ENCODE data around the gene ELMO2.
"Not testable (repeated sequence)": the region's sequence is repeated elsewhere in the genome, so short reads cannot be mapped to it uniquely, and the experiment has no call there.

Gene ELMO2

GRCh38 chr20:46396052-46396740 lies 10.2 kb downstream of the ELMO2 start:
- FAIRE-seq (no peak), DNase-seq (ENCODE audit: insufficient read length, low spot score) (no peak)
- TF ChIP-seq POLR2AphosphoS5 (IDR thresholded peaks at IDR 0.05; ENCODE audit: low read depth, low read length): no peak
- TF ChIP-seq SPI1 (IDR thresholded peaks at IDR 0.05; ENCODE audit: low read depth, low read length): no peak
- TF ChIP-seq POLR2A (IDR thresholded peaks at IDR 0.05; ENCODE audit: low read depth, low read length): no peak
- no peak for TF ChIP-seq PAX5 (IDR thresholded peaks at IDR 0.05; ENCODE audit: insufficient read depth, low read length, severe bottlenecking)
- TF ChIP-seq POU2F2 (IDR thresholded peaks at IDR 0.05; ENCODE audit: low read depth, low read length): no peak
- TF ChIP-seq TAF1 (IDR thresholded peaks at IDR 0.05; ENCODE audit: low read depth, low read length): no peak

- DNase-seq (ENCODE audit: insufficient read length, low spot score): no peak
- no peak for TF ChIP-seq POLR2A (IDR thresholded peaks at IDR 0.05; ENCODE audit: low read depth, low read length)
- FAIRE-seq: no peak
Measured at GRCh38 chr20:46394872-46395760, 11.3 kb downstream of the ELMO2 start.

- TF ChIP-seq PAX5 (IDR thresholded peaks at IDR 0.05; ENCODE audit: insufficient read depth, low read length, severe bottlenecking) (no peak), POLR2A (IDR thresholded peaks at IDR 0.05; ENCODE audit: low read depth, low read length) (no peak), POLR2AphosphoS5 (IDR thresholded peaks at IDR 0.05; ENCODE audit: low read depth, low read length) (no peak), POU2F2 (IDR thresholded peaks at IDR 0.05; ENCODE audit: low read depth, low read length) (no peak)
- FAIRE-seq (no peak), DNase-seq (ENCODE audit: insufficient read length, low spot score) (no peak)
Measured at GRCh38 chr20:46393967-46394366, 12.4 kb downstream of the ELMO2 start.

- TF ChIP-seq POLR2AphosphoS5 (IDR thresholded peaks at IDR 0.05; ENCODE audit: low read depth, low read length) (no peak), TAF1 (IDR thresholded peaks at IDR 0.05; ENCODE audit: low read depth, low read length) (no peak), POLR2A (IDR thresholded peaks at IDR 0.05; ENCODE audit: low read depth, low read length) (no peak), POU2F2 (IDR thresholded peaks at IDR 0.05; ENCODE audit: low read depth, low read length) (no peak)
- FAIRE-seq: no peak
- DNase-seq (ENCODE audit: insufficient read length, low spot score): no peak
Measured at GRCh38 chr20:46388937-46389336, 17.5 kb downstream of the ELMO2 start.

GRCh38 chr20:46388201-46388836 lies 18.1 kb downstream of the ELMO2 start:
- DNase-seq (ENCODE audit: insufficient read length, low spot score) (no peak), FAIRE-seq (no peak)
- TF ChIP-seq TAF1 (IDR thresholded peaks at IDR 0.05; ENCODE audit: low read depth, low read length) (no peak), POLR2AphosphoS5 (IDR thresholded peaks at IDR 0.05; ENCODE audit: low read depth, low read length) (no peak), POLR2A (IDR thresholded peaks at IDR 0.05; ENCODE audit: low read depth, low read length) (no peak), POU2F2 (IDR thresholded peaks at IDR 0.05; ENCODE audit: low read depth, low read length) (no peak)

- not testable (repeated sequence) for DNase-seq (ENCODE audit: insufficient read length, low spot score); FAIRE-seq
Measured at GRCh38 chr20:46387054-46387453, 19.4 kb downstream of the ELMO2 start.

- DNase-seq (ENCODE audit: insufficient read length, low spot score): no peak
- no peak for FAIRE-seq
- TF ChIP-seq POLR2AphosphoS5 (IDR thresholded peaks at IDR 0.05; ENCODE audit: low read depth, low read length) (no peak), POLR2A (IDR thresholded peaks at IDR 0.05; ENCODE audit: low read depth, low read length) (no peak), SPI1 (IDR thresholded peaks at IDR 0.05; ENCODE audit: low read depth, low read length) (no peak), POU2F2 (IDR thresholded peaks at IDR 0.05; ENCODE audit: low read depth, low read length) (no peak), PAX5 (IDR thresholded peaks at IDR 0.05; ENCODE audit: insufficient read depth, low read length, severe bottlenecking) (no peak), TAF1 (IDR thresholded peaks at IDR 0.05; ENCODE audit: low read depth, low read length) (no peak)
Measured at GRCh38 chr20:46378412-46379009, 27.9 kb downstream of the ELMO2 start.

- no peak for DNase-seq (ENCODE audit: insufficient read length, low spot score)
- TF ChIP-seq SPI1 (IDR thresholded peaks at IDR 0.05; ENCODE audit: low read depth, low read length) (no peak), PAX5 (IDR thresholded peaks at IDR 0.05; ENCODE audit: insufficient read depth, low read length, severe bottlenecking) (no peak), POU2F2 (IDR thresholded peaks at IDR 0.05; ENCODE audit: low read depth, low read length) (no peak), POLR2AphosphoS5 (IDR thresholded peaks at IDR 0.05; ENCODE audit: low read depth, low read length) (no peak), TAF1 (IDR thresholded peaks at IDR 0.05; ENCODE audit: low read depth, low read length) (no peak), POLR2A (IDR thresholded peaks at IDR 0.05; ENCODE audit: low read depth, low read length) (no peak)
- FAIRE-seq: no peak
Measured at GRCh38 chr20:46377518-46377917, 28.9 kb downstream of the ELMO2 start.

GRCh38 chr20:46376196-46376785 lies 30.1 kb downstream of the ELMO2 start:
- FAIRE-seq (no peak), DNase-seq (ENCODE audit: insufficient read length, low spot score) (no peak)
- TF ChIP-seq POLR2AphosphoS5 (IDR thresholded peaks at IDR 0.05; ENCODE audit: low read depth, low read length) (no peak), TAF1 (IDR thresholded peaks at IDR 0.05; ENCODE audit: low read depth, low read length) (no peak), POLR2A (IDR thresholded peaks at IDR 0.05; ENCODE audit: low read depth, low read length) (no peak), SPI1 (IDR thresholded peaks at IDR 0.05; ENCODE audit: low read depth, low read length) (no peak), POU2F2 (IDR thresholded peaks at IDR 0.05; ENCODE audit: low read depth, low read length) (no peak), PAX5 (IDR thresholded peaks at IDR 0.05; ENCODE audit: insufficient read depth, low read length, severe bottlenecking) (no peak)
